ENCODE measurements around the gene IFRD1.

IFRD1 gene

DNA sequence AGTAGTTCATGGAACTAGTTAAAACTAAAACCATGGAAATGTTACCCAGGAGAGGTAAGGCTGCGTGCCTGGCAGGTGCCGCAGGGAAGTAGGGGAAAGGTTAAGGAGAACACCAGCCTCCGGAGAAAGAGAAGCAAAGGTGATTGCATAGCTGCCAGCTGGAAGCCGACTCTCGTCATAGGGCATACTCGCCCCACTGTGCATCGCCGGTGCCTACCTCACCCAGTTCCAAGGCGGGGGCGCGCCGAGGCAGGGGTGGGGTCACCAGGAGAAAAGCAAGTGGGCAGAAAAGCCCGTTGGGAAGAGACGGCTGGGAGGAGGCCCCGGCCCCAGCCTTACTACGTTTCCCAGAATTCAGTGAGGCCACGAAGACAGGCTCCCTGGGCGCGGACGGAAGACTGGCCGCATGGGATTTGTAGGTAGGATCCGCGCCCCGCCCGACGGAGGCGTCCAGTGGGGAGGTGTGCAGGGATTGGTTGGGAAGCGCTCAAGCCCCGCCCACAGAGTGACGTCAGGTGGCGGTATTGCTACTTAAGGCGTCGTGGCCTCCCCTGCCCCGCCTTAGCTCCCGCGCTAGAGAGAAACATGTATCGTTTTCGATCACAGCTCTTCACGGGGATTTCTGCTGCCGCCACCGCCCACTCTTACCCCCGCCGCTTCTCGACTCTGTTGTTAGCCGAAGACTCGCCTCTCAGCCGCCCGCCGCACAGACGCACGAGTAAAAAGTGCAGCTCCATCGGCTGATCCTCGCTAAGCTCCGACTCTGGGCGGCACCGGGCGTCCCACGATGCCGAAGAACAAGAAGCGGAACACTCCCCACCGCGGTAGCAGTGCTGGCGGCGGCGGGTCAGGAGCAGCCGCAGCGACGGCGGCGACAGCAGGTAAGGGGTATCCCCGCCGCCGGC lies at the start of gene IFRD1:
IFRD1 (plus strand) TSS at position 559 of the 905 bp plus-strand sequence; CDS start at position 788, 229 bp downstream.
- peak; percentile 95 for DNase-seq (ENCODE audit: low read depth)

DNA sequence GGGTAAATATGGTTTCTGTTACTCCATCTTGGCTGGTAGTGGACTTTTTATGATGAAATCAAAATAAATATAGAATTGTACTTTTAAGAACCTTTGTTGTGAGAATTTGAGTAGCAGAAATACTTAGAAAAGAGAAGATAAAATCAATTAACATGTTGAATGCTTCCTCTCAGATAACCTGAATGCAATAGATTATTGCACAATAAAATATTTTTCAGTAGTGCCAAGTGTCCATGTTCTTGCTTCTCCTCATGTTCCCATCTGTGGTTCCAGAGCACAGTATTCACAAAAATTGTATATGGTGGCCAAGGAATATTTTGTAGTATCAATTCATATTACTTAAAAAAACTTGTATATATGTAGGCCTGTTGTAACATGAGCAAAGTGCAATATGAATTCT lies 45.9 kb upstream of the IFRD1 start:
- no peak for DNase-seq (ENCODE audit: low read depth)

- DNase-seq (ENCODE audit: low read depth), result no peak
These were observed 45.0 kb upstream of the IFRD1 start for GRCh38 chr7:112405286-112405685.

DNA sequence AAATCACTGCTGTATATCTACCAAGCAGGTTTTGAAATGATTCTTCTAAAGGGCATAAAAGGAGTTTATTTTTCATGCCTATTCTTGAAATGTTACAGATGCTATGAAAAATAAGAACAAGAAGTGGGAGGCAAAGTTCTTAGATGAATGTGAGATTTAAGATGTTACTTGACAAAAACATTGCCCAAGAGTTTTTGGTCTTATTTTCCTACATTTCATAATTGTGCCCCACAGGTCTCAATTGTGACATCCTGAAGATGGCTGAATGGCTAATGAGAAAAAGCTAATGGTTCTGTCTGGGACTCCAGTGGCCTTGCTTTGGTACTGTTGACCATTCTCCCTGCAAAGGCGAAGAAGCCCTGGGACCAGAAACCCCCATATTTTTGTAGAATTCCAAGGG lies 43.0 kb upstream of the IFRD1 start:
- DNase-seq (ENCODE audit: low read depth), result no peak

- no peak for DNase-seq (ENCODE audit: low read depth)
These were observed 40.2 kb upstream of the IFRD1 start for GRCh38 chr7:112410092-112410491.

DNA sequence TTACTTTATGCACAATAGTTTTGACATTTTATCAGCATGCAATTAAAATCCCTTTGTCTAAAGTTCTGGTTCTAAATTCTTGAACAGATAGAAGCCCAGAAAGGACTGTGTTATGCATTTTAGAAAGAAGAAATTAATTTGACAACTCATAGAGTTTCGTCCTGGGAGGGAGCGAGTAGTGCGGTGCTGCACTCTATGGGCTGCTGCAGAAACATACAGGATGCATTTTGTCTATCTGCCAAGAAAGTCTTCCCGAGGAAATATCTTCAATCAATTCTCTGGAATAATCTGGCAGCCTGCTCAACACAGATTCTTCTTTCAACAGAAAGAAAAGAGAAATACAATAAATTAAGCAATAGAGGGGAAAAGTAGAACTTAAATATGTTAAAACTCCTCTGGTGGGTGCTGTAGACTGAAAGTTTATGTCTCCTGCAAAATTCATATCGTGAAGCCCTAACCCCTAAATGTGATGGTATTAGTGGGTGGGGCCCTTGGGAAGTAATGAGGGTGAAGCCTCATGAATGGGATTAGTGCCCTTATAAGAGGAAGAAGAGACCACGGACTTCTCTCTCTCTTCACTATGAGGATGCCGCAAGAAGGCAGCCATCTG lies 39.0 kb upstream of the IFRD1 start:
- no peak for DNase-seq (ENCODE audit: low read depth)

DNA sequence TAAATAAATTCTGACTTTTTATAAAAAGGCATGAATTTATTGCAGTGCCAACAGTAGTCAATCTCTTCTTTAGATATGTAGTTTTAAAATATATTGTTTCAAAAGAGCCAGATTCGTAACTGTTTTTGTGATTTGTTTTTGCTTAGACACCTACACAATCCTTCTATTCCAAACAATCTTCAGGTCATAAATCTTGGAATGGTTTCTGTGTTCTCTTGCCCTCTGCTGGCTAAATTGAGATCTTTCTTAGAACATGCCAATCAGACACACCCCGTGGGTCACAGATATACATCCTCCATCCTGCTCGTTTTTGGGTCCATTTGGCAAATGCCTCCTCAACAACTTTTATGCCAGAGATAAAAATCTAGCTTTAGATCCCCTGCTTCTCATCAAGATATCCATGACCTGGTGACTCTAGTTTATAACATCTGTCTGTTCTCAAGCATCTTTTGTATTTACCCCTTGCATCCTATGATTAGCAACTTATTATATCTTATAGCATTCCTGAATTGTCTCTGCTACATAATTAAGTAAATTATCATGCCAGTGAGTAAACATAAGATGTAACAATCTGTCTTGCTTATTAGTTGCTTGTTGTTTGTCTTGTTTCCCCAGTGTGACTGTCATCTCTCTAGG lies 35.3 kb upstream of the IFRD1 start:
- no peak for DNase-seq (ENCODE audit: low read depth)

DNA sequence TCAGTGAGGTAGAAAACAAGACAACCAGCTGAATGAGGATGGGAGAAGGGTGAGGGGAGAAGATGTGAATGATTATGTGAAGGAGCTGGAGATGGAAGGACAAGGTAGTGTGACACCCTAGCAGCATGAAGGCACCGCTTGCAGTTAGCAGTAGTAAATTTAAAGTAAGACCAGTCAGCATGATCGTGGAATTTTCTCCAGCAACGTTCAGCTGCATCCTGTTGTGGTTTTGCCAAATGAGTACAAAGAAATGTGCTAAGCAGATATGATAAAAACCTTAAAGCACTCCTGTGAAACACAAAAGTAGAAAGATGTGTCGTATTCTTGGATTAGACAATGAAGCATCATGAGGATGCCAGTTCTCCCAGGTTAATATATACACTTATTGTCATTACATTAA lies 34.1 kb upstream of the IFRD1 start:
- DNase-seq (ENCODE audit: low read depth), result no peak

DNA sequence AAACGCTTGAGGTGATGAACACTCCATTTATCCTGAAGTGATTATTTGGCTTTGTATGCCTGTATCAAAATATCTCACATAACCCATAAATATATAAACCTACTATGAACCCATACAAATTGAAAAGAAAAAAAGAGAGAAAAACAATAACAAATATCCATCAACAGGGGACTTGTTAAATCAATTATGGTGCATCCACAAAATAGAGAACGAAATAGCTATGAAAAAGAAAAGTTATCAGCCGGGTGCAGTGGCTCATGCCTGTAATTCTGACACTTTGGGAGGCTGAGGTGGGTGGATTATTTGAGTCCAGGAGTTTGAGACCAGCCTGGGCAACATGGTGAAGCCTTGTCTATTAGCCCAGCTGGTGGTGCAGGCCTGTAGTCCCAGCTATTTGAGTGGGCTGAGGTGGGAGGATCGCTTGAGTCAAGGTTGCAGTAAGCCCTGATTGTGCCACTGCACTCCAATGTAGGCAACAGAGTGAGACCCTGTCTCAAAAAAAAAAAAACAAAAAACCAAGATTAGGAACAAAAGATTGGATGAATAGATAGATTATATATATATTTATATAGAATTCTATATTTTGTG lies 30.6 kb upstream of the IFRD1 start:
- DNase-seq (ENCODE audit: low read depth), result no peak

DNA sequence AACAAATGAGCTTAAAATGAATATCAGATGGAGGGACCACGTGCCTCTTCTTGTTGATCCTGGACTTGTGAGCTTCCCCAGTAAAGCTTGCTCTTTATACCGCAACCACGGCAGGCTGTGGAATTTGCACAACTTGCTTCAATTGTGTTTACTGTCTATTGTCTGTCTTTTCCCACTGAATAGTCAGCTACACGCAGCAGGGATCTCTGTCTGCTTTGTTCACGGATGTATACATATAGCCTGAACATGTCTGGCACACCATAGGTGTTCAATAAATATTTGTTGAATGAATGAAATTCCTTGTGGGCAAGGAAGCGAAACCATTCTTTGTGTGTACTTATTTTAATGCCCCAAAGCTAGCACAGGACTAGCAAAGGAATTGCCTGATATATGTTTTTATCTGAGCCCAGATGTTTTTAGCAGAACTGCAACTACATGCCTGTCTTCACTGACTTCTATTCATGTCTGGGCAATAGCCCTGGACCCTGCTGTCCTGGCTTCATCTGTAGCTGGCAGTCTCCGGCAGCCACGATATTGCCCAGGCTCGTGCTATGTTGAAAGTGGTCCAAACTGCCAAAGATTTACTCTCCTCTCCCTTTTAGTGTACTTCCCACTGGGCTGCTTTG lies 29.9 kb upstream of the IFRD1 start:
- DNase-seq (ENCODE audit: low read depth), result no peak

DNA sequence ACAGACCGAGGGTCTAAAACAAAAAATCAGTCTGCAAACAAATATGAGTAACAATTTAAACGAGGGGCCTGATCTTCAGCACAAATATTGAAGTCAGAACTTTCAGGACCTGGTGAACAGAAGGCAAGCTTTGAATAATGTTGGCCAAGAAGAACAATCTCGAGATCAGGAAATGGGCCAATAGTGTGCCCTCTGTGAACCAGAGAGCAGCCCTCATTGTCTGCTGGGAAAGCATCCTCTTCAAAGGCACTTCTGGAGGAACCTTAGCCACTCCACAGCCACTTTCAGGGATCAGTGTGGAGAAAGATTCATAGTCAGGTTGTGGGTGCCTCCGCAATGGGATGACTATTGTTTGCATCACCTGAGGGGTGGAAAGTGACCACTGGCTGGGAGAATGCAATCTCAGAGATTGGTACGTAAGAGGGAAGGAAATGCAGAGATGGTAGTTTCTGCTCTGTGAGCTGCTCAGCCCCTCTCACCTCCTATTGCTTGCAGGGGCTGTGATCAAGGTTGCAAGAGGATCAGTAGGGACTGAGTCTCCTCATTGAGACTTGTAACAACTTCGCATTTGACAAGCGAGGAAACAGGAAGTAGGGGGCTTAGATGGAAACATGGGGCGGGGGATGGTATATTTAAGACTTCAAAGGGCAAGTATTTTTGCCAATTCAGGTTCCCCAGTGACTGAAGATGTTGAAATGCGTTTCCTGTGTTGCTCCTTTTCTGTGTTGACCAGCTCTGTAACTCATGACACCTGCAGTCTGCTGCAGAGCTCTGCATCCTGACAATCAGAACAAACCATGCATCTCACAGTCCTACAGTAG lies 28.4 kb upstream of the IFRD1 start:
- no peak for DNase-seq (ENCODE audit: low read depth)

DNA sequence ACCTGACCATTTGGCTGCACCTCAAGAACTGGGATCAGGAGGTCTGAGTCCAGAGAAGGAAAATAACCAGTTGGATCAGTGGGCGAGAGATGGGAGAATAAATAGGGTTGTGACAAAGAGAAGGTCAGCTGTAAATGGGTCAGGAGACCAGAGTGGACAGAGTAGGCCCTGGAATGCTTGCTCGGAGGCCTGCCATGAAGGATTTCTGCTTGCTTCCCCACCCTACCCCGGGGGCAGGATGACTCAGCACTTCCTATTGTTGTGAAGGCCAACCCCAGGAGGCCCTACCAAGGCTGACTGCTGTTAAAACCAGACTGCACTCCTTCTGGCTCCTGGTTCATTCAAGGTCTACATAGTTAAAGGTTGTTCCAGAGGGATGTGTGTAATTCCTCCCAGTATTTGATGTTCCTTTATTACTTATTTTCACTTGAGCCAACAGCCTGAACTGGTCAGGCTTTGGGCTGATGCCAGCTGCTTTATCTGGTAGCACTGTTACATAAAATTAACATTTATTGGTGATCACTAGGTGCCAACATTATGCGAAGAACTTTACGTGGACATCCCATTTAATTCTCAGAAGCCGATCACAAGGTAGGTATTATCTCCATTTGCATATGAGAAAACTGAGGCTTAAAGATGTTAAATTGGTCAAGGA lies 27.3 kb upstream of the IFRD1 start:
- peak; percentile 92 for DNase-seq (ENCODE audit: low read depth)

DNA sequence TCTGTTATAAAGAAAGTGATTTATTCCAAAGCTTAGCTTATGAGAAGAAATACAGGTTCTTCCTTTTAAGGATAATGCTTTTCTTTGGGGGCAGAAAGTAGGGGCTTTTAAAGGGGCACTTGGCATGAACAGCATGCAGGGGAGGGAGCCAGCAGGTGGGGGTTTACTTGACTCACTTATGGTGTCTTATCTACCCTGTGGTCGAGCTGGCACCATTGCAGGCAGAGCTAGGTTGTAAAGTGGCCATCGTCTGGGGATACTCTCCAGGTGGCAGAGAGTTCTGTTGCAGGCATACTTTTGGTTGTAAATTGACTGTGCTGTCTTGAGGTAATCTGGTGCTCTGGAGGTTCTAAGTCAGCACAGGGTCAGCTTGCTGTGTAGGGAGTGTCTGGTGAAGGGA lies 26.3 kb upstream of the IFRD1 start:
- DNase-seq (ENCODE audit: low read depth), result no peak

- no peak for DNase-seq (ENCODE audit: low read depth)
These were observed 22.3 kb upstream of the IFRD1 start for GRCh38 chr7:112427984-112428383.

DNA sequence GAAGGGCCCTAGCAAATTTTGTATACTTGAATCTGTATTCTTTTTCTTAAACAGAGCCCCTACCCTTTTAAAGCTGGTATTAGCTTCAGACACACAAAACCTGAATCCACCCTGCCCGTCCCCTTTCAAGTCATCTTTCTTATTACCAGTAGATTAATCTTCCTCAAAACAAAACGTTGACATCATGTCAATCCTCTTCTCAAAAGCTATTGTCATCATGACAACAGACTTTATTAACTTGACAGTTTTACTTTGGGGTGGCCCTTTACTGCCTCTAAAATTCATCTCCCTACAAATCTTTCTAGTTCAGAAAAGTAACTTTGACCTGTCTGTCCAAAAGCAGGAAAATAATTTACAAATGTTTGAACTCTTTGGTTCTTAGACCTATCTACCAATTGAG lies 21.5 kb upstream of the IFRD1 start:
- DNase-seq (ENCODE audit: low read depth), result no peak

GRCh38 chr7:112430649-112431048 lies 19.6 kb upstream of the IFRD1 start:
- DNase-seq (ENCODE audit: low read depth), result no peak

DNA sequence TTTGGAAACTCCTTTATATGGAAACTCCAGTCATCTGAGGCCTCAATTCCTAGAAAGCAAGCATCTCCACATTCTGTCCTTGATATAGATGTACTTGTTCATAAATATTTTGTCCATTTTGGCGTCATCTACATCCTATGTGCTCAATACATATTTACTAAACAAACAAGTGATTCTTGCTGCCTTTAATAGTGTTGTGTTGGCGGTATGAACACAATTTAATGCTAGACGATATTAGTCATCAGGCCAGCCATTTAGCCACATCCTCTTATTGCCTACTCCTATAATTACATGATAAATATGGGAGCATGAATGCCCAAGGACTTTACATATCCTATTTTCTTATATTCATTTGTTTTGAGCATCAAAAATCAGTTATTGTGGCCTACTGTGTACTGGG lies 18.5 kb upstream of the IFRD1 start:
- DNase-seq (ENCODE audit: low read depth), result no peak

- no peak for DNase-seq (ENCODE audit: low read depth)
These were observed 17.0 kb upstream of the IFRD1 start for GRCh38 chr7:112433289-112433688.

DNA sequence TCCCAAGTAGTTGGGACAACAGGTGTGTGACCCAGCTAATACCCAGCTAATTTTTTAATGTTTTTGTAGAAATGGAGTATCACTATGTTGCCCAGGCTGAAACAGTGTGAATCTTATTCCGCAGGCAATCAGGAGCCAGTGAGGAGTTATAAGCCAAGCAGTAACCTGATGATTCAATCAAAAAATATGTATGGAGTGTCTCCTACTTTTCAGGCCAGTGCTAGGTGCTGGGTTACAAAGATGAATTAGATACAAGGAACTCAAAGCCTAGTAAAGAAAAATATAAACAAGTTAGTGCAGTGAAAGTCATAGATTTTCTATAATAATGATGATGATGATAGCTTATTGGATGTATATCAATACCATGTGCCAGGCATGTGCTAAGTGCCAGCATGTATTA lies 13.2 kb upstream of the IFRD1 start:
- no peak for DNase-seq (ENCODE audit: low read depth)

GRCh38 chr7:112439476-112439875 lies 10.8 kb upstream of the IFRD1 start:
- no peak for DNase-seq (ENCODE audit: low read depth)

- no peak for DNase-seq (ENCODE audit: low read depth)
These were observed 8.1 kb upstream of the IFRD1 start for GRCh38 chr7:112442210-112442609.

Measured in GM04504 (cell line).